ENCODE results near the gene ENG.
"Not testable (repeated sequence)": the region's sequence is repeated elsewhere in the genome, so short reads cannot be mapped to it uniquely, and the experiment has no call there.

ENG gene

DNA sequence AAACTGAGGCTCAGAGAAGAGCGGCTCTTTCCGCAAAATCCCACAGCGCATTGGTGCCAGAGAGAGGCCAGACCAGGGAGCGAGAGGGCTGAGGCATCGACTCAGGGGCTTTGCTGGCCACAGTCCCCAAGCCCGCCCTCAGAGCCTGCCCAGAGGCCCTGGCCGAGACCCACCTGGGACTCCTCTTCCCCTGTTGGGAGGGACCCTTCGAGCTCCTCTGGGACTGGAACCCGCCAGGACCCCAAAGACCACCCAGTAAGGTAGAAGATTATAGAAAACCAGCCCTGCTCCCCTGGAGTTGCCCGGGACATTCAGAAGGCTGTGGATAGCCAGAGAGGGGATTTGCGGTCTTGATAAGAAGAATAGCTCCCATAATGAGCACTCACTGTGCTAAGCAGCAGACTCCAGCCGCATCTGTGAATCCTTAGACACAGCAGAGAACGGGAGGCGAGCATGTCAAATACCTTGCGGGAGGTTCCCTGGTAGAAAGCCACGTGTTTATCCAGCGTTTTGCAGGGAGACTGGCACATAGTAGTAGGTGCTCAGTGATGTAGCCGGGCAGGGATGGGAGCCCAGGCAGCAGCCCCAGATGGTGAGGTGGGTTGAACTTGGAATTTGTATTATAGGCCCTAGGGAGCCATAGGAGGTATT is 23.7 kb upstream of the ENG start:
- no peak for DNase-seq

GRCh38 chr9:127877566-127877998 is 23.1 kb upstream of the ENG start, which contains the start of gene AK1:
AK1 (minus strand) TSS chr9:127877675; CDS start chr9:127874617, 3,058 bp downstream.
- DNase-seq: peak; percentile 54

DNA sequence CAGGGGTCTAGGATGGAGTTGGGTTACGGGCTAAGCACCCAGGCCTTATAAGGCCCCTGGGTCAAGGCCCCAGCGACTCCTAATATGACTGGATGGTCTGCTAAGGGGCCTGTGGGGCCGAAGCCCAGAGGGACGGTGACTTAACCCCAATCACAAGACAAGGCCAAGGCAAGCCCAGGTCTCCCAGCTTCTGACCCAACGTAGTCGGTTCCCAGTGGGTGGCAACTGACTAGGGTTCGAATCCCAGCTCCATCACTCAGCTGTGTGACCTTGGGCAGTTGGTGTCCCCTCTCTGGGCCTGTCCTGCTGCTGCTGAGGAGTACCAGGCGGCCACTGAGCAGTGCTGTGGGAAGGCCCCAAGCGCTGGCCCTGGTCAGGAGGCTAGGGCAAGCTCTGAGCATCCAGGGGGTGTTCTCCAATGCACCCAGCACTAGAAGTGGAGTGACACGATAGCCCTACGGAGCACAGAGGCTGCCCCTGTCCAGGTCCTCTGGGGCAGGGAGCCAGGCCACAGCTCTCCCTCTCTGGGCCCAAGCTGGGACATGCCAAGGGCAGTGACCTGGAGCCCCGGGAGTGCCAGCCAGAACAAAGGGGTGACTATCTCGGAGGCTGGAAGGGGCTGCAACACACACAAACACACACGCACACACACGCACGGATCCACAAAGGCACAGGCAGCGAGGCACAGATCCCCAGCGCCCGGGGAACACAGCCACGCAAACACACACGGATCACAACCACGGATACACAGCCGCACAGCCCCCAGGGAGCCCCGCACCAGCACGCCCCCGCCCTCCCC is 22.5 kb upstream of the ENG start:
- DNase-seq: no peak

DNA sequence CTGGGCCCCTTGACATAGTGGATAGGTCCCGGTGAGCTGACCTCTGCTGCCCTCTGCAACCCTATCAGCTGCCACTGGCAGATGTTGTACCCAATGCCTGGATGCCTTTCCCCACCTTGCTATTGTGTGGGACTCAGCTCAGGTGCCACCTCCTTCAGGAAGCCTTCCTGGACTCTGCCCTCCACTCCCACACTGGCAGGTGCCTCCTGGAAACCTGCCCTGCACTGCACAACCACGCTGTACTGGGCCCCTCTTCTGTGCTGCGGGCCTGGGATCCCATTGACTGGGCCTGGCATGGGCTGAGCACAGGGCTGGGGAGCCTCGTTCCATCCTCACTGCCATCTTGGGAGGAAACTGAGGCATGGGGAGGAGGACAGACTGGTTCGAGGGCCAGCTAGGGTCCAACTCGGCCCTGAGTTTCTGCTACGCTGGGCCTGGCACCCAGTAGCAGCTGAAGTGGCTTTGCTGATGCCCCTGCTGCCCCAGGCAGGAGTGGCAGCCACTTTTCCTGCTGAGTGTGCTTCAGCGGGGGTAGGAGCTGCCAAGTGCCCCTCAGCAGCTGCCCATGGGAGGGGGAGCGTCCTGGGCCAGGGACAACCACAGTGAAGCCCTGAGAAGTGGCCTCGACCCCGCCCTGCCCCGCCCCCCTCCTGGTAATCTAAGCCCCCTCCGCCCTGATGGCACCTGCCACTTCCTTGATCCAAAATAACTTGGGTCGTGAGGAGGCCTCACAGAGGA is 21.7 kb upstream of the ENG start:
- no peak for DNase-seq

DNA sequence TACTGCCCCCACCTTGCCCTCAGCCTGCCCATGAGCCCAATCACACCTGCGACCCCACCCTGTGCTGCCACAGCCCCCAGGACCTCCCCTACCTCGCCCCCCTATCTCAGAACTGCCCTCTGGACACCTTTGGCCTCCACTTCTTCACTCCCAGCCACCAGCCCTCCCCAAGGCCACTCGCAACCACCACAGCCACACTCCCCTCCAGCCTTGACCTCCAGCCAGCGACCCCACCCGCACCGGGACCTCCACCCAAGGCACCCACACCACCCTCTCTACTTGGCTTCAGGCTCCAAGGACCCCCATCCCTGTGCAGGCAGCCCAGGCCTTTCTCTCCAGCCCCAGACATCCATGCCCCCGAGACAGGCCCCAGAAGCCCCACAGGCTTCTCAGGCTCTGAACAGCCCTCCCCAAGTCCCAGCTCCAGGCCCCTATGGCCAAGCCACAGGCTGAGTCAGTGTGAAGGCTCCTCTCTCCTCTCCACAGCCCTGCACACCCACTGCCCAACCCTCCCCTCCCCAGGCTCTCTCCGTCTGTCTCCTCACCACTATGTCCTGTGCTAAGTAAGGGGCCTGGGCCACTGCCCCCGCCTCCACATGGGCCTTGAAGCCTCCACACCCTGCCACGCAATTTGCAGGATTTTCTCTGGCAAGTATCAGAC is 21.0 kb upstream of the ENG start:
- DNase-seq: no peak

GRCh38 chr9:127874301-127875221 is 20.1 kb upstream of the ENG start:
- DNase-seq: no peak

DNA sequence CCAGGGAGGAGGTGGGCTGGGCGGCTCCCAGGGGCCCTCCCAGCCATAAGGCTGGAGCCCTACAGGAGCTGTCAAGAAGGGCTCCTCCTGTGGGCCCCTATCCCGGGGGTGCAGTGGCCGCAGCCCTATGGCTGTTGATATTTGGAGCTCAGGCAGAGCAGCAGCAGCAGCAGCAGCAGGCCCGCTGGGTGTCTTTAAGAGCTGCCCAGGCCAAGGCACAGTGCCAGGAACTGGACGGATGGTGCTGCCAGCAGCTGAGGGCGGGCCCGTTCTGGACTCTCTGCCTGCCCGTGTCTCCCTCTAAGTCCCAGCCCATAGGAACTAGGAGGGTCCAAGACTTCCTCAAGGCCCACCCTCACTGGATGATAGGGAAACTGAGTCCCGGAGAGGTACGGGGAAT is 19.4 kb upstream of the ENG start:
- DNase-seq: no peak

DNA sequence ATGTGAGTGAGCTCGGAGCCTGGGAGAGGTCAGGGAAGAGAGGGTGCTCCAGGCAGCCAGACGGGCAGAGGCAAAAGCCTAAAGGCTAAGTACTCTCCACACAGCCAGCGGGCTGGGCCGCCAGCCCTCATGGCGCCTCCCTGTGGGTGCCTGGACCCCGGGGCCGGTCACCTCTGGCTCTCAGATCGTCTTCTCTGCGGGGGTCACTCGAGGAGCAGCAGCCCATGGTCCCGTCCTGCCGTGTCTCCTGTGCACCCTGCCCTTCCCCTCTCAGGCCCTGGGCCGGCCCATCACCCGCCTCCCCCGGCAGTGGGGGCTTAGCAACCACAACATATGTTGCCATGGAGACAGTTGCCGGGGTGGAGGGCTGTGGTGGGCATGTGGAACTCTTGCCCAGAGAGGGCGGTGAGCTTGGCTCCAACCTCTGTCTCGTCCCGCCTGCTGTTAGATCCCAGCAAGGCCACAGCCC is 18.8 kb upstream of the ENG start:
- DNase-seq: no peak

GRCh38 chr9:127872369-127873222 is 18.1 kb upstream of the ENG start:
- no peak for DNase-seq

DNA sequence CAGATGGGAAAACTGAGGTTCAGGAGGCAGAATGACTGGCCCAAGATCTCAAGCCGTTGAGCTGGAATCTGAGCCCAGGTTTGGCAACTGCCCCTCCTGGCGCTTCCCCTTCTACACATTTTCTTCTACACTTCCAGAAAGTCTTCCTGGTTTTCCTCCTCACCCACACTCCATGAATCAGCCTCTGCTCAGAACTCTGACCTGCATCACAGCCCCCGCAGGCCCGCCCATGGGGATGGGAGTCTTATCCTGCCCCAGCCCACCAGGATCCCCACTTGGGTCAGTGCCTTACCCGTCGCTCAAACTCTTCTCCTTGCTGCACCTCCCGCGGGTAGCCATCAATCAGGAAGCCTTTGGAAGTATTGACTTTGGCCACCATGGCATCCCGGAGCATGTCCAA is 17.1 kb upstream of the ENG start:
- no peak for DNase-seq

- no peak for DNase-seq
These were observed 16.4 kb upstream of the ENG start for GRCh38 chr9:127870887-127871286.

GRCh38 chr9:127870153-127870491 is 15.7 kb upstream of the ENG start:
- DNase-seq: not testable (repeated sequence)

DNA sequence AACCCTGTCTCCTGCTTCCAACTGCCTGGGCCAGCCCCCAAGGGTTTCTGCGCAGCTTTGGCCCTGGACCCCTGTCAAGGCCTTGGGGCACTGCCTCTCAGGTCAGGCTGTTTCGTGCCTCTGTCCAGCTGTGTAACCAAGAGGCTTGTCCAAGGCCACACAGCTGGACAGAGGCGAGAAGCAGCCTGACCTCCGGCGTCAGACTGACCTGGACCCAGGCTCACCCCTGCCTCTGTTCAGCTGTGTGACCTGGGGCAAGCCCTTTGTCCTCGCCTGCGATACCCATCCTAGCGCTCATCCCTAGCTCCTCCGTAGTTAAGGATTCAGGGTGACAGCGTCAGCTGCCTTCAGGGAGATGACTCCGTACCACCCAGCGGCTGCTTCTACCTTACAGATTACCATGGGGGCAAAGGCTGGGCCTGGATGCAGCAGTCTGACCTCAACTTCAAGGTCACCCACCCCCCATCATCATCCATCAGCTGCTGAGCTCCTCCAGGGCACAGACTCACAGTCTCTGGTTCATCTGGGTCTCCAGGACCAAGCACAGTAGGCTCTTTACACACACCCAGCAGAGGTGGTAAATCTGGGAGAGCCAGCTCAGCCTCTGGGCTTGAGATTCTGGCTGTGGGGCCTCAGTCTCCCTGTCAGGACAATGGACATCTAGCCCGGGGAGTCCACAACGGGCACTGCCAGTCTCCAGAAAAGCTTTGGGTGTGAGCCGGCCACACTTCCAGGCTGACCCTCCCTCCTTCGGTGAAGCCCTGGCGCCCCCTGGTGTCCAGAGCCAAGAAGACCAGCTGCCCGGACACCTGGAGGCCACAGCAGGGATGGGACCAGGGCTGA is 15.1 kb upstream of the ENG start:
- peak; percentile 55 for DNase-seq

DNA sequence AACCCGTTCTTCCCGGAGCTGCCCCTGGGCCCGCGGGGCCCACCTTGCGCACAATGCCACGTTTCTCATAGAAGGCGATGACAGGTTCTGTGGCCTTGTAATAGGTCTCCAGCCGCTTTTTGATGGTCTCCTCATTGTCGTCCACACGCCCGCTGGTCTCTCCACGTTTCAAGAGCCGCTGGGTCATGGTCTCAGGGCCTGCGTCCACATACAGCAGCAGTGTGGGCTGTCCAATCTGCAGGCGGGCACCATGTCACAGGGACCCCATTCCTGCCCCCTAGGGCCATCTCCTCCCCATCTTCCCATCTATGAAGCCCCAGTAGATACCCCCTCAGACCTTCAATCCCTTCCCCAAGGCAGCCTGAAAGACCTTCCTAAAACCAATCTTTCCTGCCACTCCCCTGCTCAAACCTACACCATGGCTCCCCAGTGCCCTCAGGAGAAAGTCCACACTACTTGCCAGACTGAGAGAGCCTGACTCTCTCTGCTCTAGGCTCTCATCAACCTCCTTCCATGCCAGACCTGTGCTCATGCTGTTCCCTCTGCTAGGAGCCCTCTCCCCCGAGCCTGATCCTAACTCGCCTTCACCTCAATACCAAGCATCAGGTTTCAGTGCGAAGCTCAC is 13.9 kb upstream of the ENG start:
- DNase-seq: no peak

DNA sequence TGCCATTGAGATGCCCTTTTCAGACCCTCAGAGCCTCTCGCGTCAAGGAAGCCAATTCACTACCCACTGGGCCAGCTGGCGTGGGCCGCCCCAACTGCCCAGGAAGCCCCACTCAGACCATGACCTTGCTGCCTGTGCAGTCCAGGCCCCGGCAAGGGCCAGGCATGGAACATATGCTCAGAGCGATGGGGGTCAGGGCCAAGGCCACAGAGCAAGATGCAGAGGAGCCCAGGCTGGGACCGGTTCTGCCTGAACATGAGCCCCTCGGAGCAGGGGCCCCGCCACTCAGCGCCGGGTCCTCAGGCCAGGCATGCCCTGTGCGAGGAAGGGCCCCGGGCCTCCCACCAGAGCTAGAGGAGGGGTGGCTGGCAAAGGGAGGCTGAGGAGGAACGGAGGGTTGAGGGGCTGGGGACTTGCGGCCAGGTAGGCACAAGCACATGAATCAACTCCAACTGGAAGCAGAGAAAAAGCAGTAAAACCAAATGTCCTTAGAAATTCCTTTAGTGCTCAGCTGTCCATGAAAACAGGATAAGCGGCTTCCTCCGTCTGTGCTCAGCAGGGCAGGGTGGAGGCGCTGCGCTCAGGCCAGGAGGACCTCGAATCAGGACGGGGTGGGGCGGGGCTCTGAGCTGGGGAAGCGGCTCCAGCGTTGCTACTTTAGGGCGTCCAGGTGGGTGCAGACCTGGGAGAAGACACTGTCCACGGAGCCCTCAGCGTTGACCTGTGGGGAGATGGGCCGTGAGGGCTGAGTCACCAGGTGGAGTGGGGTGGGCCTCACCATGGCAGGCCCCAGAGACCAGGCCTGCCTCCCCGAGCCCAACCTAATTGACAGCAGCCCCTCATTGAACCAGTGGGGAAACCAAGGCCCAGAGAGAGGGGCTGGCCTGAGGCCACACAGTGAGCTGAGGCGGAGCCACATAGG is 13.2 kb upstream of the ENG start:
- DNase-seq: no peak

DNA sequence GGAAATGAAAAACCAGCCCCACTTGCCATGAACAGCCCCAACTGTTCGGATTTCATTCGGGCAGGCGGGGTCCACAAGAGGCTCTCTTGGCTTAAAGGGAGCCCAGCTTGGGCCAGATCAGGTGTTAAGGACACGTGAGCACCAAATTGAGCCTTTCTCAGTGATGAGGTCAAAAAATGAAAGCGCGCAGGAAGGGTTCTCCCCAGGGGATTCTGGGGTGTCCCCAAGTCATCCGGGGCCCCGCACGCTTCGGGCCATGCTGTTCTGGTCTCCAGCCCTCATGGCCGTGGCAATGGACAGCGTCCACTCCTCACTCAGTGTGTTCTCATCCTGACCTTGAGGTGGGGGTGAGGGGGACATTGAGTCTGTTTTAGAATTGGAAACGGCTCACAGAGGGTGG is 12.1 kb upstream of the ENG start:
- no peak for DNase-seq

DNA sequence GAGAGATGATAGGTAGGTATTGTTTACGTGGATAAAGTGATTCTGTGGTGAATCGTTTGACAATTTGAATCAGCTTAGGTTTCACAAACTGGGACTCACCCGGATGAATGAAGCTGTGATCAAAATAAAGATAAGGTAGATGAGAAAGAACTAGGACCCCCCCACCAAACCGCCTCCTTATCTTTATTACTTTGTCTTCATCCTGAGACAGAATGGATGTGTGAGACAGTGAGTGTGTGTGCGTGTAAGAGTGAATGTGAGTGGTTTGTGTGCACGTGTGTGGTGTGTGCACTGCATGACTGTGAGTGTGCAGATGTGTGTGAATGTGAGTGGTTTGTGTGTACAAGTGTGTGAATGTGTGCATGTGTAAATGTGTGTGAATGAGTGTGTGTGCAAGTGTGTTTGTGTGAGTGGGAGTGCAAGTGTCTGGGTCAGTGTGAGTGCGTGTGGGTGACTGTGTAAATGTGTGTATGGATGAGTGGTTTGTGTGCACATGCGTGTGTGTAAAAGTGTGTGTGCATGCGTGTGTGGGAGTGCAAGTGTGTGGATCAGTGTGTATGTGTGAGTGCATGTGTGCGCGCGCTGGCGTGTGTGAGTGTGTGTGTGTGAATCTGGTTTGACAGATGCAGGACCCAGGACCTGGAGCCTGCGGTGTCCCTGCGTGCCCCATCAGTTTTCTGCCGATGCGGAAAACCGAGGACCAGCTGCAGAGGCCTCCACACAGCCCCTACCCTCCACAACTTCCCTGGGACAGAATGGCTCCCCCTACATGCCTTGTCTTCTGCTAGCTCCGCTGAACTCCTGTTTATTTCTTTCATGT is 11.4 kb upstream of the ENG start:
- no peak for DNase-seq

DNA sequence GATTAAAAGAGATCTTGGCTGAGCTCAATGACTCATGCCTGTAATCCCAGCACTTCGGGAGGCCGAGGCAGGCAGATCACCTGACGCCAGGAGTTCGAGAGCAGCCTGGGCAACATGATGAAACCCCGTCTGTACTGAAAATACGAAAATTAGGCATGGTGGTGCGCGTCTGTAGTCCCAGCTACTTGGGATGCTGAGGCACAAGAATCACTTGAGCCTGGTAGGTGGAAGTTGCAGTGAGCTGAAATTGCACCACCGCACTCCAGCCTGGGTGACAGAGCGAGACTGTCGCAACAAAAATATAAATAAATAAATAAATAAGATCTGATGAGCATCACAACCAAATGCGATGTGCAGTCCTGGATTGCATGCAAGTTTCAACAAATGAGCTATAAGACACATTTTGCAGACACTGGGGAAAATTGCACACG is 8.7 kb upstream of the ENG start:
- no peak for DNase-seq
